Astrocyte (in vitro differentiated cells and primary cell): ENCODE measurements around the gene EFNB3.

Source experiments
- CTCF ChIP-seq: IDR thresholded peaks from 2 replicates; pipeline ENCODE4 v1.5.1; 2011; ENCODE audit warnings: low read depth, mild to moderate bottlenecking, inconsistent platforms, low read length, moderate library complexity; ENCODE audit not compliant: insufficient read depth
- EZH2 ChIP-seq: IDR thresholded peaks from 2 replicates; pipeline ENCODE4 v1.6.1; 2012; ENCODE audit warnings: mild to moderate bottlenecking, low read length, inconsistent platforms; ENCODE audit not compliant: insufficient read depth

GRCh38 chr17:7720125-7720524 lies 15.1 kb downstream of the EFNB3 start:
- no peak for TF ChIP-seq CTCF
- no peak for TF ChIP-seq EZH2
